Chondrocyte (in vitro differentiated cells): ENCODE data around the gene DDR2. TPM values are rescaled to one million over a fixed set of nuclear protein-coding genes. Genes with fewer than 3 reads are reported as not detected.

Source experiments
- DNase-seq: peaks from one replicate; pipeline ENCODE4 v3.0.0; 2021; ENCODE audit warnings: mixed read lengths, low spot score
- H3K27ac Mint-ChIP-seq: one replicate; pipeline ENCODE4 v1.8.0; 2021; ENCODE audit warnings: mild to moderate bottlenecking, moderate library complexity, mixed read lengths; ENCODE audit not compliant: unreplicated experiment
- H3K27me3 Mint-ChIP-seq: 2 replicates; pipeline ENCODE4 v1.8.0; 2021; ENCODE audit warnings: low read depth, mixed read lengths
- H3K36me3 Mint-ChIP-seq: 2 replicates; pipeline ENCODE4 v1.8.0; 2021; ENCODE audit warnings: low read depth, mixed read lengths
- H3K4me1 Mint-ChIP-seq: 2 replicates; pipeline ENCODE4 v1.8.0; 2021; ENCODE audit warnings: low read depth, mild to moderate bottlenecking, mixed read lengths
- H3K4me3 Mint-ChIP-seq: one replicate; pipeline ENCODE4 v1.8.0; 2021; ENCODE audit warnings: mild to moderate bottlenecking, moderate library complexity, mixed read lengths; ENCODE audit not compliant: unreplicated experiment
- H3K9me3 Mint-ChIP-seq: 2 replicates; pipeline ENCODE4 v1.8.0; 2021; ENCODE audit warnings: low read depth, mixed read lengths
- total RNA-seq: library from RNA; stranded (reverse); gene quantifications from 3 replicates; pipeline ENCODE4 v1.2.1, GENCODE V29; 2021
- TF ChIP-seq, protein P1 (sequence below): fragments of 200-600 bp; sonication (generic); IDR thresholded peaks from 2 replicates; pipeline ENCODE4 v1.5.0; 2021; ENCODE audit warnings: antibody characterized with exemption, mild to moderate bottlenecking, moderate library complexity

The DDR2 gene
- total RNA-seq, 1 donor from 2014 or later = 182 TPM

DNA sequence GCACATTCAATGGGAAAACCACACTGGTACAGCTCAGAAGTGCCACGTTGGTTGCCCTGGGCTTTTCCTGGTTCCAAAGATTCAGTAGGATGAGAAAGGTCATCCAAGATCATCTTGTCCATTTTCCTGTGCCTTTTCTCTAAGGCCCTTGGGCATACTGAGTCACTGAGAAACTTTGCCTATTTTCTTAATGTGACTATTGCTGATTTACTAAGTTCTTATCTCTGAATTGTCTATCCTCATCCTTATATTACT lies 101.0 kb downstream of the DDR2 start:
- TF ChIP-seq, protein P1, sequence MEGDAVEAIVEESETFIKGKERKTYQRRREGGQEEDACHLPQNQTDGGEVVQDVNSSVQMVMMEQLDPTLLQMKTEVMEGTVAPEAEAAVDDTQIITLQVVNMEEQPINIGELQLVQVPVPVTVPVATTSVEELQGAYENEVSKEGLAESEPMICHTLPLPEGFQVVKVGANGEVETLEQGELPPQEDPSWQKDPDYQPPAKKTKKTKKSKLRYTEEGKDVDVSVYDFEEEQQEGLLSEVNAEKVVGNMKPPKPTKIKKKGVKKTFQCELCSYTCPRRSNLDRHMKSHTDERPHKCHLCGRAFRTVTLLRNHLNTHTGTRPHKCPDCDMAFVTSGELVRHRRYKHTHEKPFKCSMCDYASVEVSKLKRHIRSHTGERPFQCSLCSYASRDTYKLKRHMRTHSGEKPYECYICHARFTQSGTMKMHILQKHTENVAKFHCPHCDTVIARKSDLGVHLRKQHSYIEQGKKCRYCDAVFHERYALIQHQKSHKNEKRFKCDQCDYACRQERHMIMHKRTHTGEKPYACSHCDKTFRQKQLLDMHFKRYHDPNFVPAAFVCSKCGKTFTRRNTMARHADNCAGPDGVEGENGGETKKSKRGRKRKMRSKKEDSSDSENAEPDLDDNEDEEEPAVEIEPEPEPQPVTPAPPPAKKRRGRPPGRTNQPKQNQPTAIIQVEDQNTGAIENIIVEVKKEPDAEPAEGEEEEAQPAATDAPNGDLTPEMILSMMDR = no peak
- Mint-ChIP-seq H3K36me3 (peaks cover 1% of the 10 kb centered on the region), H3K9me3 (no peaks in the 10 kb centered on the region), H3K27ac (peak overlapping the region; percentile 84), H3K27me3 (no peaks in the 10 kb centered on the region), H3K4me1 (peaks cover 30% of the 10 kb centered on the region), H3K4me3 (no peak overlapping the region)
- no peak for DNase-seq

DNA sequence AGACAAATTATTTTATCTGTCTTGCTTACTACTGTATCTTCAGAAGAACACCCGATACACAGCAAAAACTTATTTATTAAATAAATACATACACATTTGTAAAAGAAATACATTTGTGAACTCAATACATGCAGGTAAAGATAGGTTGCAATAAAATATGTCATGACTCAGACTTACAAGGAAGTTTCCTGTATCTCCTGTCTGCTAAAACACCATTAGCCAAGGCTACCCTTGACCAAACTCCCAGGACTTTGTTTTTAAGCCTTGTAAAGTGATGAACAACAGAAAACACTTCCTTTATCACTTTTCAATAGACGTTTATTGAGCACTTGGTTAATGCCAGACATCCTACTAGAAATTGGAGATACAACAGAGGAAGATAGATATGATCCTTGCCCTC lies 101.8 kb downstream of the DDR2 start:
- peaks cover 1% of the 10 kb centered on the region for H3K36me3 Mint-ChIP-seq
- H3K9me3 Mint-ChIP-seq = no peaks in the 10 kb centered on the region
- TF ChIP-seq, protein P1 = no peak
- H3K27me3 Mint-ChIP-seq = no peaks in the 10 kb centered on the region
- peaks cover 30% of the 10 kb centered on the region for H3K4me1 Mint-ChIP-seq
- H3K4me3 Mint-ChIP-seq = no peak overlapping the region
- DNase-seq = no peak
- H3K27ac Mint-ChIP-seq = no peak overlapping the region

DNA sequence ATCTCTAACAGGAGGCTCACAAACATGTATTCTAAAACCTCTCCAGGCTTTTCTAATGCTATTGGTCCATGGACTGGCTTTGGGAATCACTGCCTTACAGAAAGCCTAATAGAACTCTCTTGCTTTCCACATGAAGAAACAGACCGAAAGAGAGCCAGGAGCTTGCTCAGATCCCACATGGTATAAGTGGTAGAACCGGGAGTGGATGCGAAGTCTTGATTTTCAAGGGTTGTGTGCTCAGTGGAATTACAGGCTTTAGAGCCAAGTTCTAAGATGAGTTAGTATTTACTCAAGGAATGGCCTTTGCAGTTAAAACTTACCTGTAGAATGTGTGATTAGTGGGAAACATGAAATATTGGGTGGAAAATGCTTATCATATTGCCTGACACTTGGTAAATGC lies 103.9 kb downstream of the DDR2 start:
- H3K27me3 Mint-ChIP-seq = no peaks in the 10 kb centered on the region

DNA sequence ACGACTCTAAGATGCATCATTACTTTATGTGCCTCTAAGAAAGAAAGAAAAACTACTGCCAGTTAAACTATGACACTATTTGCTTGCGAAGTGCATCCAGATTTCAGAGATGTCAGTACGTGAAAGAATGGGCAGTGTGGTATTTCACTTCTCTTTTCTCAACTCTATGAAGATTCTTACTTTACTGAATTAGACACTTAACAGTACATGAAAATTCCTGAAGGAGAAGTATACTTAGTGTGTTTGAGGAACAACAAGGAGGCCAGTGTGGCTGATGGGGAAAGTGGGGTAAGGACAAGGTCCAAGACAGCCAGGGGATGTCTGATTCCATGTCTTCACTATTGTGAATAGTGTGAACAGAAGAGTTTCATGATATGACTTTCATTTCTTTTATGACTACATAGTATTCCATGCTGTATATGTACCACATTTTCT lies 104.4 kb downstream of the DDR2 start:
- no peaks in the 10 kb centered on the region for H3K27me3 Mint-ChIP-seq
- no peak overlapping the region for H3K4me3 Mint-ChIP-seq
- H3K27ac Mint-ChIP-seq = no peak overlapping the region
- H3K4me1 Mint-ChIP-seq = peaks cover 28% of the 10 kb centered on the region
- TF ChIP-seq, protein P1 = no peak
- no peak for DNase-seq
- peaks cover 3% of the 10 kb centered on the region for H3K36me3 Mint-ChIP-seq
- H3K9me3 Mint-ChIP-seq = no peaks in the 10 kb centered on the region

More for the DNA sequence above, 103.9 kb downstream of the DDR2 start:
- Mint-ChIP-seq H3K9me3 (no peaks in the 10 kb centered on the region), H3K36me3 (peaks cover 1% of the 10 kb centered on the region), H3K4me1 (peaks cover 30% of the 10 kb centered on the region), H3K27ac (no peak overlapping the region), H3K4me3 (no peak overlapping the region)
- DNase-seq = no peak
- TF ChIP-seq, protein P1 = no peak

DNA sequence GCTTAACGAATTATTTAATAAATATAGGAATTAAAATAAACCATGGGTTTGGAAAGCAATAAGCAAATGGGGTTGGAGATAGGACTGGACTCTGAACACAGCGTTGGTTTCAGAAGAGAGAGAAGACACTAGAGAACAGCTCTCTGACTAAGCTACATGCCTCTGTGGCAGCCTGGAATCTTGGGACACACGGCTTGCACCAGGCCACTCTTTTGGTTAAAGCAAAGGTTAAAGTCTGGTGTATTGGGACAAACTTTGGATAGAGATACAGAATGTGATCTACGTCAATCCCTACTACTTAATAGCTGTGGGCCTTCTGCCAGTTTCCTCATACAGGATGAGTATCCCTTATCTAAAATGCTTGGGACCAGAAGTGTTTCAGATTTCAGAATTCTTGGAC lies 108.5 kb downstream of the DDR2 start:
- H3K27ac Mint-ChIP-seq = no peak overlapping the region
- no peak for DNase-seq
- no peaks in the 10 kb centered on the region for H3K27me3 Mint-ChIP-seq
- TF ChIP-seq, protein P1 = no peak
- peaks cover 7% of the 10 kb centered on the region for H3K36me3 Mint-ChIP-seq
- no peaks in the 10 kb centered on the region for H3K4me1 Mint-ChIP-seq
- H3K9me3 Mint-ChIP-seq = peaks cover 3% of the 10 kb centered on the region
- H3K4me3 Mint-ChIP-seq = no peak overlapping the region
